ENCODE measurements around the gene CHD9. TPM values are rescaled to one million over a fixed set of nuclear protein-coding genes. Genes with fewer than 3 reads are reported as not detected.

Gene CHD9
- total RNA-seq, 1 experiment from 2014 or later, result 26.3 TPM

DNA sequence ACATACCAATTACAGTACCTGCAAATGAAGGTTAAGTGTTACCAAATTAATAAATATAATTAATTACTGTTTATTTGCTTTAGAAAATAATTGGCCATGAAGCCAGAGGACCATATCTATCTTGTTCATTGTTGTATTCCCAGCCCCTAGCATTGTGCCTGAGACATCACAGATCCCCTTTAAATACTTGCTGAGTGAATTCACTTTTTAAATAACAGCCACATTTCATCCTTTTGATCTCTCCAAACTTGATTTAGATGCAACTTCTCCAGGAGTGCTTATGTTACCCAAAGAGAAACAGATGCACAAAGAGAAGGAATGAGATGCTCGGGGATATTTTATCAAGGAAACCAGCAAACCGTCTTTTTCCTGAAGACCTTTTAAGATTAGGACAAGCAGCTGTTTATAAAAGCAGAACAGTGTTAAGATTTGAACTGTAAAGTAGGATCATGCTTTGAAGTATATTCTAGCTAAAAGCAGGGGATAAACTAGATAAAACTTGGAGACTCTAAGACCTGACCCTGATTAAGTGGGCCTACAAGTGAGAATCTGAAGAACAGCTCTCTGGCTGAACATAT is 66.3 kb downstream of the CHD9 start:
- Histone ChIP-seq H2AFZ (no peak overlapping the region), H3K4me3 (no peak overlapping the region), H3K27me3 (ENCODE audit: insufficient read depth, low read depth) (no peaks in the 10 kb centered on the region), H3F3A (ENCODE audit: insufficient read depth, low read depth) (no peaks in the 10 kb centered on the region), H4K20me1 (ENCODE audit: insufficient read depth) (no peaks in the 10 kb centered on the region; the same call in 1 of the 2 replicates), H3K9me3 (ENCODE audit: insufficient read depth, low read depth) (no peaks in the 10 kb centered on the region), H3K79me2 (ENCODE audit: low read depth) (no peaks in the 10 kb centered on the region), H3K4me2 (no peak overlapping the region), H3K4me1 (replicated peaks; ENCODE audit: insufficient read depth) (no peaks in the 10 kb centered on the region), H3K27ac (no peak overlapping the region), H3K9me2 (ENCODE audit: insufficient read depth) (no peaks in the 10 kb centered on the region), H3K36me3 (ENCODE audit: low read depth) (no peaks in the 10 kb centered on the region)
- DNase-seq, result no peak
- ChIA-PET CTCF (no interaction called here), POLR2A (ENCODE audit: unreplicated experiment) (no interaction called here)
- BruUV-seq (replicated peaks), result no TSS peak
- intact Hi-C loops (cut with micrococcal nuclease; ENCODE audit: unreplicated experiment), result no loop called here
- no peak for TF ChIP-seq EZH2 (IDR thresholded peaks at IDR 0.05; ENCODE audit: low read depth)
- TF ChIP-seq, protein P1, sequence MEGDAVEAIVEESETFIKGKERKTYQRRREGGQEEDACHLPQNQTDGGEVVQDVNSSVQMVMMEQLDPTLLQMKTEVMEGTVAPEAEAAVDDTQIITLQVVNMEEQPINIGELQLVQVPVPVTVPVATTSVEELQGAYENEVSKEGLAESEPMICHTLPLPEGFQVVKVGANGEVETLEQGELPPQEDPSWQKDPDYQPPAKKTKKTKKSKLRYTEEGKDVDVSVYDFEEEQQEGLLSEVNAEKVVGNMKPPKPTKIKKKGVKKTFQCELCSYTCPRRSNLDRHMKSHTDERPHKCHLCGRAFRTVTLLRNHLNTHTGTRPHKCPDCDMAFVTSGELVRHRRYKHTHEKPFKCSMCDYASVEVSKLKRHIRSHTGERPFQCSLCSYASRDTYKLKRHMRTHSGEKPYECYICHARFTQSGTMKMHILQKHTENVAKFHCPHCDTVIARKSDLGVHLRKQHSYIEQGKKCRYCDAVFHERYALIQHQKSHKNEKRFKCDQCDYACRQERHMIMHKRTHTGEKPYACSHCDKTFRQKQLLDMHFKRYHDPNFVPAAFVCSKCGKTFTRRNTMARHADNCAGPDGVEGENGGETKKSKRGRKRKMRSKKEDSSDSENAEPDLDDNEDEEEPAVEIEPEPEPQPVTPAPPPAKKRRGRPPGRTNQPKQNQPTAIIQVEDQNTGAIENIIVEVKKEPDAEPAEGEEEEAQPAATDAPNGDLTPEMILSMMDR (conservative IDR thresholded peaks at IDR 0.05), result no peak

DNA sequence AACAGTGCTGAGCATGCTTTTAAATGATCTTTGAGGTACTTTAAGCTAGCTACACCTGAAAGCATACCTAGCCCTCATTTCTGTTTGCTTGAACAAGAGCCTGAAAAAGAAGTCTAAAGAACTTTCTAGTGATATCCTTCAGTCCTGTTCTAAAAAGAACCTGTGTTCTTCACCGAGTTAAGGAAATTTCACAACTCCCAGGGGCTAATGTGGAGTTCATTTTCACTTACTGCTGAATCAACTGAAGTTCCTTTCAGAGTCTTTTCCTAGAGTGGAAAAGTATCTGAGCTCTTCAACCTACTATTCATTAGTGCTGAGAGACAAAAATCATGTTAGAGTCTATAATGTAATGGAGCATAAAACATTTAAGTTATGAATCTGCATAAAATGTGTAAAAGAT is 66.9 kb downstream of the CHD9 start:
- no TSS peak for BruUV-seq (replicated peaks)
- CTCF ChIA-PET, result no interaction called here
- no peak overlapping the region for H2AFZ ChIP-seq
- H3K4me2 ChIP-seq, result no peak overlapping the region
- no peaks in the 10 kb centered on the region for H3K36me3 ChIP-seq (ENCODE audit: low read depth)
- no peaks in the 10 kb centered on the region; the same call in 1 of the 2 replicates for H4K20me1 ChIP-seq (ENCODE audit: insufficient read depth)
- no peaks in the 10 kb centered on the region for H3K27me3 ChIP-seq (ENCODE audit: insufficient read depth, low read depth)
- TF ChIP-seq, protein P1 (conservative IDR thresholded peaks at IDR 0.05), result no peak
- no peak for TF ChIP-seq EZH2 (IDR thresholded peaks at IDR 0.05; ENCODE audit: low read depth)
- no peaks in the 10 kb centered on the region for H3K79me2 ChIP-seq (ENCODE audit: low read depth)
- DNase-seq, result no peak
- no peak overlapping the region for H3K27ac ChIP-seq
- POLR2A ChIA-PET (ENCODE audit: unreplicated experiment), result no interaction called here
- H3K9me3 ChIP-seq (ENCODE audit: insufficient read depth, low read depth), result no peaks in the 10 kb centered on the region
- H3K9me2 ChIP-seq (ENCODE audit: insufficient read depth), result no peaks in the 10 kb centered on the region
- H3K4me1 ChIP-seq (replicated peaks; ENCODE audit: insufficient read depth), result no peaks in the 10 kb centered on the region
- no peak overlapping the region for H3K4me3 ChIP-seq
- intact Hi-C loops (cut with micrococcal nuclease; ENCODE audit: unreplicated experiment), result no loop called here
- no peaks in the 10 kb centered on the region for H3F3A ChIP-seq (ENCODE audit: insufficient read depth, low read depth)

DNA sequence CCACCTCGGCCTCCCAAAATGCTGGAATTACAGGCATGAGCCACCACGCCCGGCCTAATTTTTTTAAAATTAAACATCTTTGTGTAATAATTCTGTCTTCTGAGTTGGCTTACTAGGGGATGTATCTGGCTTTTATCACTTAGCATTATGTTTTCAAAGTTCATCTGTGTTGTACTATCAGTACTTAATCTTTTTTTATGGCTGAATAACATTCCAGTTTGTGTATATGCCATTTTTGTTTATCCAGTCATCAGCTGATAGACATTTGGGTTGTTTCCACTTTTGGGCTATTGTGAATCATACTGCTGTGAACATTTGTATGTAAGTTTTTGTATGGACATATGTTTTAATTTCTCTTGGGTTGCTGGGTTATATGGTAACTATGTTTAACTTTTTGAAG is 69.0 kb downstream of the CHD9 start:
- peaks cover 2% of the 10 kb centered on the region; the same call in 1 of the 2 replicates for H3F3A ChIP-seq (ENCODE audit: insufficient read depth, low read depth)
- CTCF ChIA-PET, result no interaction called here
- TF ChIP-seq EZH2 (IDR thresholded peaks at IDR 0.05; ENCODE audit: low read depth), result no peak
- TF ChIP-seq, protein P1 (conservative IDR thresholded peaks at IDR 0.05), result no peak
- no peak overlapping the region for H3K27ac ChIP-seq
- no peaks in the 10 kb centered on the region for H3K9me2 ChIP-seq (ENCODE audit: insufficient read depth)
- no TSS peak for BruUV-seq (replicated peaks)
- no peaks in the 10 kb centered on the region; the same call in 1 of the 2 replicates for H4K20me1 ChIP-seq (ENCODE audit: insufficient read depth)
- no peak for DNase-seq
- no peak overlapping the region for H3K4me2 ChIP-seq
- H3K36me3 ChIP-seq (ENCODE audit: low read depth), result no peaks in the 10 kb centered on the region
- H3K4me3 ChIP-seq, result no peak overlapping the region
- H3K27me3 ChIP-seq (ENCODE audit: insufficient read depth, low read depth), result no peaks in the 10 kb centered on the region
- POLR2A ChIA-PET (ENCODE audit: unreplicated experiment), result no interaction called here
- H2AFZ ChIP-seq, result no peak overlapping the region
- H3K4me1 ChIP-seq (replicated peaks; ENCODE audit: insufficient read depth), result no peaks in the 10 kb centered on the region
- intact Hi-C loops (cut with micrococcal nuclease; ENCODE audit: unreplicated experiment), result no loop called here
- no peaks in the 10 kb centered on the region for H3K9me3 ChIP-seq (ENCODE audit: insufficient read depth, low read depth)
- H3K79me2 ChIP-seq (ENCODE audit: low read depth), result no peaks in the 10 kb centered on the region

All from PC-9 (cell line).